ENCODE data around the gene MAPKBP1. TPM values are rescaled to one million over a fixed set of nuclear protein-coding genes. Genes with fewer than 3 reads are reported as not detected.

The MAPKBP1 gene
- total RNA-seq, 2 experiments from 2014 or later, result 16.1 to 19.0 TPM

- Mint-ChIP-seq H3K9me3 (ENCODE audit: low read depth) (no peaks in the 10 kb centered on the region), H3K27me3 (no peaks in the 10 kb centered on the region), H3K4me1 (peaks cover 6% of the 10 kb centered on the region), H3K27ac (no peak overlapping the region), H3K4me3 (no peak overlapping the region), H3K36me3 (ENCODE audit: low read depth) (peaks cover 6% of the 10 kb centered on the region)
- no peak for ATAC-seq
- intact Hi-C loops (cut with DNase I, micrococcal nuclease), result no loop called here
- no peak for DNase-seq
- ChIA-PET POLR2A (no interaction called here), CTCF (interaction anchor here (1.0 kb wide), 2 partner anchors 12 to 54 kb away, joined by 3 to 5 read pairs; partner anchors contain the start of gene PLA2G4B)
Measured at GRCh38 chr15:41850482-41851166, 76.3 kb downstream of the MAPKBP1 start.

GRCh38 chr15:41851167-41851523 lies 76.9 kb downstream of the MAPKBP1 start:
- H3K36me3 Mint-ChIP-seq (ENCODE audit: low read depth), result peaks cover 5% of the 10 kb centered on the region
- H3K27ac Mint-ChIP-seq, result no peak overlapping the region
- DNase-seq (no peak), ATAC-seq (no peak)
- ChIA-PET CTCF (interaction anchor here (1.0 kb wide), 3 partner anchors 12 to 78 kb away, joined by 3 to 5 read pairs (median 4); partner anchors contain the start of gene PLA2G4B), POLR2A (no interaction called here)
- H3K4me3 Mint-ChIP-seq, result no peak overlapping the region
- H3K27me3 Mint-ChIP-seq, result no peaks in the 10 kb centered on the region
- intact Hi-C loops (cut with DNase I, micrococcal nuclease), result no loop called here
- H3K4me1 Mint-ChIP-seq, result peaks cover 6% of the 10 kb centered on the region
- H3K9me3 Mint-ChIP-seq (ENCODE audit: low read depth), result no peaks in the 10 kb centered on the region

- DNase-seq (no peak), ATAC-seq (no peak)
- ChIA-PET POLR2A (interaction anchor here (0.7 kb wide), 1 partner anchor 43 kb away, joined by 3 read pairs; no protein-coding TSS in a partner anchor), CTCF (interaction anchor here (0.9 to 1.1 kb wide), 6 partner anchors 13 to 95 kb away, joined by 3 to 5 read pairs (median 3); partner anchors contain the start of gene PLA2G4B)
- no peaks in the 10 kb centered on the region for H3K27me3 Mint-ChIP-seq
- no peak overlapping the region for H3K4me3 Mint-ChIP-seq
- intact Hi-C loops (cut with DNase I, micrococcal nuclease), result no loop called here
- no peaks in the 10 kb centered on the region for H3K9me3 Mint-ChIP-seq (ENCODE audit: low read depth)
- H3K36me3 Mint-ChIP-seq (ENCODE audit: low read depth), result peaks cover 4% of the 10 kb centered on the region
- no peak overlapping the region for H3K27ac Mint-ChIP-seq
- H3K4me1 Mint-ChIP-seq, result peaks cover 6% of the 10 kb centered on the region
Measured at GRCh38 chr15:41851755-41852370, 77.6 kb downstream of the MAPKBP1 start.

- POLR2A ChIA-PET, result interaction anchor here (0.6 to 0.7 kb wide), 2 partner anchors 42 to 204 kb away, joined by 3 to 6 read pairs; no protein-coding TSS in a partner anchor
Measured at GRCh38 chr15:41852736-41853590, 78.7 kb downstream of the MAPKBP1 start.

GRCh38 chr15:41853831-41854230 lies 79.5 kb downstream of the MAPKBP1 start:
- Mint-ChIP-seq H3K27ac (no peak overlapping the region), H3K4me3 (no peak overlapping the region), H3K27me3 (no peaks in the 10 kb centered on the region), H3K9me3 (ENCODE audit: low read depth) (no peaks in the 10 kb centered on the region), H3K36me3 (ENCODE audit: low read depth) (no peaks in the 10 kb centered on the region), H3K4me1 (no peaks in the 10 kb centered on the region)
- ATAC-seq (no peak), DNase-seq (no peak)
- ChIA-PET CTCF (no interaction called here), POLR2A (interaction anchor here (0.6 kb wide), 1 partner anchor 204 kb away, joined by 6 read pairs; no protein-coding TSS in a partner anchor)
- intact Hi-C loops (cut with DNase I, micrococcal nuclease), result no loop called here

More at GRCh38 chr15:41852736-41853590, 78.7 kb downstream of the MAPKBP1 start:
- Mint-ChIP-seq H3K36me3 (ENCODE audit: low read depth) (peaks cover 4% of the 10 kb centered on the region), H3K27ac (no peak overlapping the region), H3K4me1 (peaks cover 6% of the 10 kb centered on the region), H3K27me3 (no peaks in the 10 kb centered on the region), H3K4me3 (no peak overlapping the region), H3K9me3 (ENCODE audit: low read depth) (no peaks in the 10 kb centered on the region)
- intact Hi-C loops (cut with DNase I, micrococcal nuclease), result no loop called here
- no peak for DNase-seq
- CTCF ChIA-PET, result interaction anchor here (0.6 to 1.0 kb wide), 2 partner anchors 52 to 669 kb away, joined by 3 read pairs; no protein-coding TSS in a partner anchor
- ATAC-seq, result no peak

- DNase-seq (no peak), ATAC-seq (no peak)
- H3K9me3 Mint-ChIP-seq (ENCODE audit: low read depth), result no peaks in the 10 kb centered on the region
- H3K27me3 Mint-ChIP-seq, result no peaks in the 10 kb centered on the region
- ChIA-PET CTCF (no interaction called here), POLR2A (interaction anchor here (0.7 kb wide), 1 partner anchor 344 kb away, joined by 3 read pairs; no protein-coding TSS in a partner anchor)
- H3K4me1 Mint-ChIP-seq, result no peaks in the 10 kb centered on the region
- no peak overlapping the region for H3K4me3 Mint-ChIP-seq
- no peaks in the 10 kb centered on the region for H3K36me3 Mint-ChIP-seq (ENCODE audit: low read depth)
- H3K27ac Mint-ChIP-seq, result no peak overlapping the region
- intact Hi-C loops (cut with DNase I, micrococcal nuclease), result no loop called here
Measured at GRCh38 chr15:41854443-41854842, 80.2 kb downstream of the MAPKBP1 start.

GRCh38 chr15:41855261-41855961 lies 81.1 kb downstream of the MAPKBP1 start:
- Mint-ChIP-seq H3K27ac (no peak overlapping the region), H3K4me3 (no peak overlapping the region), H3K36me3 (ENCODE audit: low read depth) (no peaks in the 10 kb centered on the region), H3K27me3 (no peaks in the 10 kb centered on the region), H3K4me1 (peaks cover 2% of the 10 kb centered on the region), H3K9me3 (ENCODE audit: low read depth) (no peaks in the 10 kb centered on the region)
- ATAC-seq (no peak), DNase-seq (no peak)
- intact Hi-C loops (cut with DNase I, micrococcal nuclease), result no loop called here
- ChIA-PET CTCF (interaction anchor here (0.6 to 0.7 kb wide), 2 partner anchors 18 to 624 kb away, joined by 3 read pairs; partner anchors contain the start of gene CHP1), POLR2A (interaction anchor here (0.7 kb wide), 1 partner anchor 345 kb away, joined by 3 read pairs; no protein-coding TSS in a partner anchor)

GRCh38 chr15:41856262-41856661 lies 82.0 kb downstream of the MAPKBP1 start:
- Mint-ChIP-seq H3K36me3 (ENCODE audit: low read depth) (no peaks in the 10 kb centered on the region), H3K9me3 (ENCODE audit: low read depth) (no peaks in the 10 kb centered on the region), H3K27ac (no peak overlapping the region), H3K27me3 (no peaks in the 10 kb centered on the region), H3K4me3 (no peak overlapping the region), H3K4me1 (peaks cover 2% of the 10 kb centered on the region)
- ChIA-PET POLR2A (no interaction called here), CTCF (no interaction called here)
- intact Hi-C loops (cut with DNase I, micrococcal nuclease), result no loop called here
- ATAC-seq, result no peak
- no peak for DNase-seq

- no peaks in the 10 kb centered on the region for H3K27me3 Mint-ChIP-seq
Measured at GRCh38 chr15:41856716-41857115, 82.4 kb downstream of the MAPKBP1 start.

GRCh38 chr15:41857316-41857715 lies 83.0 kb downstream of the MAPKBP1 start:
- ChIA-PET POLR2A (no interaction called here), CTCF (no interaction called here)
- Mint-ChIP-seq H3K9me3 (ENCODE audit: low read depth) (no peaks in the 10 kb centered on the region), H3K27ac (no peak overlapping the region), H3K36me3 (ENCODE audit: low read depth) (no peaks in the 10 kb centered on the region), H3K4me3 (no peak overlapping the region), H3K4me1 (peaks cover 2% of the 10 kb centered on the region), H3K27me3 (no peaks in the 10 kb centered on the region)
- DNase-seq, result no peak
- intact Hi-C loops (cut with DNase I, micrococcal nuclease), result no loop called here
- no peak for ATAC-seq

More at GRCh38 chr15:41856716-41857115, 82.4 kb downstream of the MAPKBP1 start:
- H3K4me3 Mint-ChIP-seq, result no peak overlapping the region
- ATAC-seq, result no peak
- no peak overlapping the region for H3K27ac Mint-ChIP-seq
- H3K4me1 Mint-ChIP-seq, result peaks cover 2% of the 10 kb centered on the region
- CTCF ChIA-PET, result no interaction called here
- no peak for DNase-seq
- POLR2A ChIA-PET, result no interaction called here
- intact Hi-C loops (cut with DNase I, micrococcal nuclease), result no loop called here
- H3K9me3 Mint-ChIP-seq (ENCODE audit: low read depth), result no peaks in the 10 kb centered on the region
- H3K36me3 Mint-ChIP-seq (ENCODE audit: low read depth), result no peaks in the 10 kb centered on the region

- CTCF ChIA-PET, result interaction anchor here (0.7 to 1.4 kb wide), 2 partner anchors 20 to 46 kb away, joined by 3 read pairs; no protein-coding TSS in a partner anchor
- Mint-ChIP-seq H3K4me3 (no peak overlapping the region), H3K27ac (no peak overlapping the region), H3K36me3 (ENCODE audit: low read depth) (no peaks in the 10 kb centered on the region), H3K4me1 (peaks cover 2% of the 10 kb centered on the region), H3K9me3 (ENCODE audit: low read depth) (no peaks in the 10 kb centered on the region), H3K27me3 (no peaks in the 10 kb centered on the region)
- intact Hi-C loops (cut with DNase I, micrococcal nuclease), result no loop called here
- ATAC-seq (no peak), DNase-seq (no peak)
- POLR2A ChIA-PET, result no interaction called here
Measured at GRCh38 chr15:41858756-41859155, 84.5 kb downstream of the MAPKBP1 start.

Data from activated CD4-positive, alpha-beta T cell treated with anti-CD3 and anti-CD28 coated beads for 36 hours (primary cell).